ENCODE results near the gene CBLB. TPM values are rescaled to one million over a fixed set of nuclear protein-coding genes. Genes with fewer than 3 reads are reported as not detected.
"Not testable (repeated sequence)": the region's sequence is repeated elsewhere in the genome, so short reads cannot be mapped to it uniquely, and the experiment has no call there.

CBLB gene
- total and polyA plus RNA-seq, 2 experiments from 2014 or later = 36.6 to 41.9 TPM

DNA sequence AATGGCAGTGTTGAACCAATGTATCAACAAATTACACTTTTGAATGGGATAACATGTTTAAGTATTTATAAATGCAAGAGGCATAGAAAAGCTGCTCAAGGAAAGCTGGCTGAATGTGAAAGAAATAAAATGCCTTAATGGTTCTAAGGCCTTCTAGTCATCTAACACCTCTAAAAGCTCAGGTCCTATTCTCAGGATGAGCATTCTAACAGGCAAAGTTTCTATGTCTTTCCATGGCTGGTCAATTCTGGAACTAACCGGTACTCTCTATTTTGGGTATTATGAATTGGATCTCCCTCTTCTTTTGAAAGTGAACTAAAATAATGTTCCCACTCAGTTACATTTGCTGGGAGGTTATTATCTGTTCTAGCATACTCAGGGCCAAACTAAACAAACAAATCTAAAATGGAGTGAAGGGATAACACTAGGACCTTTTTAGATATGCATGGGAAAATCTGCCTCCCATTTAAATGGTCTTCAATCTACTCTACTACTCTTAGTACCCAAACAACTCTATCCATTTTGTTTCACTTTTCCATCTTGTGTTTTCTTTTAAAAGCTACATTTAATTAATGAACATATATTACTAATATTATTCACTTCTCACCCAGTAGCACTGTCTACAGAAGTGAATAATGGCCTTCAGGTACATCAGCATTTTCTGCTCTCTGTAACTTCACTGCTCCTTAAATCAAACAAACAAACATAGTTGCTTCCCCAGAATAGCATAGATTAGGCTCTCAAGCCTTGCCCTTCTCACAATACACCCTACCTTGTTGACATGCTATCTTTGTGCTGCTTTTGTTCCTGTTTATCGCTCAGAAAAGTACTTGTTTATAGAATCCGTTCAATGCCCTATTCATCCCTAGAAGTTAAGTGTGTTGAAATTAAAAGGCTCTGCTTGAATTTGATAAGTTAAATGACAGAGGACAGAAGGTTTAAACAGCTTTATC lies 46.4 kb downstream of the CBLB start:
- in situ Hi-C loops (cut with MboI) = no loop called here
- peak overlapping the region; percentile 79 for H3K4me2 ChIP-seq (ENCODE audit: unreplicated experiment)

DNA sequence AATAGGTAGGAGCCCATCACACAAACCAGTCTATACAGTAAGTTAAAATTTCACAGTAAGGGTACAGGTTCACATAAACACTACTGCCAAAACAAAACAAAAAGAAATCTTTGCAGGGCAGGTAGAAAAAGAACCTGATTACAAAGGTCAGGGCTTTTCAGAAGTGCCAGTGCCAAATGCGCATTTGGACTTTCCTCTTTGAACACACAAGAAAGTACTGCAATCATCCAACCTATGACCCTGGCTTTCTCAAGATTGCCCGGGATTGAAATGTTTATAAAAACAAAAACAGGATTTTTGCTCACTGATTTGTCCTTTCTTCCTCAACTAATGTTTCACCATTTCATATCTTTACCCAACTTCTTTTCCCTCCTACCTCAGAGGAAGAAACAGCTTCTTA lies 47.4 kb downstream of the CBLB start:
- H3K27ac ChIP-seq = 0 out of 2 replicates have a peak overlapping the region, but pooled peaks have one; percentile 12
- H3K27me3 ChIP-seq (replicated peaks; ENCODE audit: insufficient read depth) = no peaks in the 10 kb centered on the region
- 91 to 93% methylated on average over 2 of the region's 2 CpGs for WGBS, 2 experiments (ENCODE audit: low coverage in 1 of 2, low lambda C conversion rate in 2 of 2, missing lambda C conversion rate in 2 of 2)
- H3K9me3 ChIP-seq (ENCODE audit: low read depth) = no peaks in the 10 kb centered on the region
- H3K9ac ChIP-seq = no peak overlapping the region
- no peaks in the 10 kb centered on the region for H3K9me2 ChIP-seq (ENCODE audit: insufficient read depth)
- no peak overlapping the region for H2AFZ ChIP-seq
- peaks cover 96% of the 10 kb centered on the region for H3K79me2 ChIP-seq (ENCODE audit: insufficient read depth)
- no peak for DNase-seq
- H4K20me1 ChIP-seq (ENCODE audit: insufficient read depth) = no peaks in the 10 kb centered on the region
- TF ChIP-seq EZH2phosphoT487 (IDR thresholded peaks at IDR 0.05; ENCODE audit: insufficient read depth, low read depth) (no peak), EZH2 (IDR thresholded peaks at IDR 0.05; ENCODE audit: insufficient read depth, poor library complexity, severe bottlenecking) (no peak)
- no peak overlapping the region for H3K4me2 ChIP-seq (ENCODE audit: unreplicated experiment)
- H3F3A ChIP-seq (ENCODE audit: insufficient read depth) = peaks cover 65% of the 10 kb centered on the region
- peaks cover 10% of the 10 kb centered on the region; the same call in 1 of the 2 replicates for H3K36me3 ChIP-seq (ENCODE audit: low read depth)
- in situ Hi-C loops (cut with MboI) = no loop called here
- peaks cover 58% of the 10 kb centered on the region for H3K4me1 ChIP-seq (ENCODE audit: insufficient read depth)
- no peak overlapping the region for H3K4me3 ChIP-seq

More for the DNA sequence above, 46.4 kb downstream of the CBLB start:
- Histone ChIP-seq H3K79me2 (ENCODE audit: insufficient read depth) (peaks cover 96% of the 10 kb centered on the region), H3K9me2 (ENCODE audit: insufficient read depth) (no peaks in the 10 kb centered on the region), H3K9ac (peak overlapping the region; percentile 36), H3K4me1 (ENCODE audit: insufficient read depth) (peaks cover 57% of the 10 kb centered on the region), H3K9me3 (ENCODE audit: low read depth) (no peaks in the 10 kb centered on the region), H4K20me1 (ENCODE audit: insufficient read depth) (no peaks in the 10 kb centered on the region), H3K27me3 (replicated peaks; ENCODE audit: insufficient read depth) (no peaks in the 10 kb centered on the region), H3F3A (ENCODE audit: insufficient read depth) (peaks cover 60% of the 10 kb centered on the region), H2AFZ (no peak overlapping the region), H3K4me3 (no peak overlapping the region), H3K27ac (peak overlapping the region; percentile 94), H3K36me3 (ENCODE audit: low read depth) (peaks cover 10% of the 10 kb centered on the region; the same call in 1 of the 2 replicates)
- 96 to 100% methylated on average over 3 of the region's 3 CpGs for WGBS, 2 experiments (ENCODE audit: low coverage in 1 of 2, low lambda C conversion rate in 2 of 2, missing lambda C conversion rate in 2 of 2)
- TF ChIP-seq EZH2 (IDR thresholded peaks at IDR 0.05; ENCODE audit: insufficient read depth, poor library complexity, severe bottlenecking) (no peak), EZH2phosphoT487 (IDR thresholded peaks at IDR 0.05; ENCODE audit: insufficient read depth, low read depth) (no peak)
- DNase-seq = no peak

DNA sequence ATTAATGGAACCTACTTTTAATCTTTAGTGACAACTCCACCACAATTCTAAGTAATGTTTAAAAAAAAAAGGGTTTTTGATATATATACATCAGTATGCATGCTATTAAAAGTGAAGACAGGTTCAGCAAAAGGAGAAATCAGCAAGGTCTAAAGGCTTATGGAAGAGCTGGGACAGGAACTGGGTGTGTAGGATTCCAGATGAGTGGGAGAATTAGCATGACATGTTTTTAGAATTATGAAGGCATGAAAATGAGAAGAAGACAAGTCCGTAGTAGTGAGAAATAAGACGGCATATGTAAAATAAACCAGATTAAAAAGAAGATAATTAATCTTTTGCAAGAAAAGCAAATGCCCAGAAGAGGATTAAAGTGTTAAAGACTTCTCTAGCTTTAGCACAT lies 52.0 kb downstream of the CBLB start:
- Histone ChIP-seq H3F3A (ENCODE audit: insufficient read depth) (peaks cover 52% of the 10 kb centered on the region), H2AFZ (no peak overlapping the region), H3K9ac (no peak overlapping the region), H4K20me1 (ENCODE audit: insufficient read depth) (no peaks in the 10 kb centered on the region), H3K4me2 (ENCODE audit: unreplicated experiment) (peak overlapping the region; percentile 17), H3K4me1 (ENCODE audit: insufficient read depth) (peaks cover 54% of the 10 kb centered on the region), H3K9me3 (ENCODE audit: low read depth) (no peaks in the 10 kb centered on the region), H3K9me2 (ENCODE audit: insufficient read depth) (no peaks in the 10 kb centered on the region), H3K79me2 (ENCODE audit: insufficient read depth) (peaks cover 100% of the 10 kb centered on the region), H3K27ac (peak overlapping the region; percentile 26), H3K4me3 (no peak overlapping the region), H3K27me3 (replicated peaks; ENCODE audit: insufficient read depth) (no peaks in the 10 kb centered on the region), H3K36me3 (ENCODE audit: low read depth) (peaks cover 3% of the 10 kb centered on the region; the same call in 1 of the 2 replicates)
- 29 to 33% methylated on average over 2 of the region's 2 CpGs for WGBS, 2 experiments (ENCODE audit: low coverage in 1 of 2, low lambda C conversion rate in 2 of 2, missing lambda C conversion rate in 2 of 2)
- DNase-seq = no peak
- TF ChIP-seq EZH2phosphoT487 (IDR thresholded peaks at IDR 0.05; ENCODE audit: insufficient read depth, low read depth) (no peak), EZH2 (IDR thresholded peaks at IDR 0.05; ENCODE audit: insufficient read depth, poor library complexity, severe bottlenecking) (no peak)
- in situ Hi-C loops (cut with MboI) = no loop called here

DNA sequence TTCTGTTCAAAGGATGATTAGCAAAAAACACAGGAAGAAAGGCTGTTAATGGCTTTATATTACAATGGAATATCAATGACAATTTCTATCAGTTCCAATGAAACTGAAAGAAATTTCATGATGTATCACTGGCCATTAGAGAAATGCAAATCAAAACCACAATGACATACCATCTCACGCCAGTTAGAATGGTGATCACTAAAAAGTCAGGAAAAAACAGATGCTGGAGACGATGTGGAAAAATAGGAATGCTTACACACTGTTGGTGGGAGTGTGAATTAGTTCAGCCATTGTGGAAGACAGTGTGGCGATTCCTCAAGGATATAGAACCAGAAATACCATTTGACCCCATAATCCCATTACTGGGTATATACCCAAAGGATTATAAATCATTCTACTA lies 53.5 kb downstream of the CBLB start:
- in situ Hi-C loops (cut with MboI) = not testable (repeated sequence)
- 98% methylated on average over 3 of the region's 3 CpGs for WGBS, 2 experiments (ENCODE audit: low coverage in 1 of 2, low lambda C conversion rate in 2 of 2, missing lambda C conversion rate in 2 of 2)

More for the DNA sequence above, 53.5 kb downstream of the CBLB start:
- H3K36me3 ChIP-seq (ENCODE audit: low read depth); H3K9me3 ChIP-seq (ENCODE audit: low read depth); DNase-seq; H3K27ac ChIP-seq; H3K9me2 ChIP-seq (ENCODE audit: insufficient read depth); H2AFZ ChIP-seq; H3K4me3 ChIP-seq; H4K20me1 ChIP-seq (ENCODE audit: insufficient read depth); H3K9ac ChIP-seq; H3K27me3 ChIP-seq (replicated peaks; ENCODE audit: insufficient read depth); H3K4me2 ChIP-seq (ENCODE audit: unreplicated experiment): not testable (repeated sequence)
- peaks cover 58% of the 10 kb centered on the region for H3K4me1 ChIP-seq (ENCODE audit: insufficient read depth)
- H3K79me2 ChIP-seq (ENCODE audit: insufficient read depth) = peaks cover 100% of the 10 kb centered on the region
- H3F3A ChIP-seq (ENCODE audit: insufficient read depth) = peaks cover 48% of the 10 kb centered on the region
